NCI-H69 (cell line): ENCODE measurements around the gene BTBD9.

Experiments
- DNase-seq: peaks from one replicate; lab custom pipeline; 2025; lab: John Stamatoyannopoulos, UW

BTBD9 gene

GRCh38 chr6:38194589-38194988 lies 445.1 kb downstream of the BTBD9 start:
- no peak for DNase-seq

DNA sequence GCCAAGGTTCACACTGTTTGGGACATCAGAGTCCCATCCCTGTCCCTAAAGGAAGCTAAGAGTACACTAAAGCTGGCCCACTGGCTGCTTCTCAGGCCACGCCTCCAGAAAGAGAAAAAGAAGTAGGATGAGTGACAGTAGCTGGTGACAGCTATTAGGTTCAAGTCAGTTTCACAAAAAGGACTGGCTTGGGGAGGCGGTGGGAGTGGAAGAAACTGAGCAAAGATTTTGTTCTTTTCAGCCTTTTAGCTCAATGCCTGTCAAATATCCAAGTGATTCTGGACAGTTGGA lies 445.5 kb downstream of the BTBD9 start:
- DNase-seq = no peak

DNA sequence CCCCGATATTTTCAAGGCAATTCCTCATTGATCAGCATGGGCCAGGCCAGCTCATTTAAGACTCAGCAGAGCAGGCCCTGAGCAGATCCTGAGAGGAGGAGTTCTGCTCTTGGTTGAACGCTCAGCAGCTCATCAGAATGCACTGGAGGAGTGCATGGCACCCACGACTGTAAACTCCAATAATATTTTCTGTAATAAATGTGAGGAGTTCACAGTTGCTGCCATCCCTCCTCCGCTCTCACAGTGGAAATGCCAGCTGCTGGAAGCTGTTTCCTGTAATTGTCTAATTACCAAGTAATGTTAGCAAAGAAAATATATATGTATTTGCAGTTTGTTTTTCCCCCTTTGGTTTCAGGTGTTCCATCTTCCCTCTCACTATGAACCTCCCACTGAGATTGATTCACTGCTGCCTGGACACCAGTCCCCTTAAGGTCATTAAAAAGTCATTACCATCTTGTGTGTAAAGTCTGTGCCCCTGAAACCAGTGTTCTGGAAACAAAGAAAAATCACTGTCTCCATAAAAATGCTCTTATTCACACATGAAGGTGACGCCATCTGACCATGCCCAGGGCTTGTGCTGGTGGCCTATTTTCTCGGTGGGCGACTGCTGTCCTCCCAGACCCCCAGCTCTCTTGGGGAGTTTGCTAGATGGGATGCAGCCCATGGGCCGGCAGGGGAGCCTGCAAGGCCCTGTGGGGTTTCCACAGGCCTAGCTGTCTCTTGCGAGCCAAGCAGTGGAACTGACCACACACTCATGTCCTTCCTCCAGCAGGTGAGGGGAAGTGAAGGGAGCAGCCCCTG lies 446.0 kb downstream of the BTBD9 start:
- peak; percentile 98 for DNase-seq

DNA sequence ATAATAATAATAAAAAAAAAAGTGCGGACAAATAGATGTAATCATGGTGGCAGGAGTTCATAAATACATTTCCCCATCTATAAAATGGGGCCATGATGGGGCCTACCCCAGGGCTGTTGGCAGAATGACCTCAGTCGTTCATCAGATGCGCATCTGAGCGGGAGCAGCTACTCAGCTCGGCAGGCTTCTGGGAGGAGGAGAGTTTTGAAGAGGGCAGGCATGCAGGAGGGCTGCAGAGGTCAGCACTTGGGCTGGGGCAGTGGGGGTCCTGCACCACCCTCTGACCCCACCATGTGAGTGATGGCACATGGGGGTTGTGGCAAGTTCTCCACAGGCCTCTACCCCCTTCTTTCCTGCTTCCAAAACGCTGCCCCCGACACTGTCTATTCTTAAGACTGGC lies 446.7 kb downstream of the BTBD9 start:
- peak; percentile 70 for DNase-seq

- DNase-seq = peak; percentile 92
These were observed 447.2 kb downstream of the BTBD9 start for GRCh38 chr6:38192487-38192886.

DNA sequence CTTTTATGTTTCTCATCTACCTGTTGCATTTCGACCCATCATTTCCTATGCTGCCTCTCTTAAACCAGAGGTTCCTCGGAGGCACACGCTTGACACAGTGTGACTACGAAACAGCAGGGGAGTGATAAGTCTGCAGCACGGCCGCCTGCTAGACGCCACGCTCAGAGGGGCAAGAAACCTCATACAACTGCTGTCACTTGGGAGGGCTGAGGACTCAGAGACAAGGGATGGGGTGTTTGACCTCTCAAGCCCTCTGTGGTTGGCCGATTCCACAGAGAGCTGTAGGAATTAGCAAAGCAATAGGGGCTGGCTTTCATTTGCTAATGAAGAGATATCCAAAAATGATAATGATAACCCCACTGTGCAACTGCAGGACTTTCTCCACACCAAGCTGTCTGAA lies 447.7 kb downstream of the BTBD9 start:
- DNase-seq = peak; percentile 56

- DNase-seq = no peak
These were observed 448.3 kb downstream of the BTBD9 start for GRCh38 chr6:38191418-38191817.

GRCh38 chr6:38188677-38189335 lies 450.9 kb downstream of the BTBD9 start:
- peak; percentile 45 for DNase-seq

DNA sequence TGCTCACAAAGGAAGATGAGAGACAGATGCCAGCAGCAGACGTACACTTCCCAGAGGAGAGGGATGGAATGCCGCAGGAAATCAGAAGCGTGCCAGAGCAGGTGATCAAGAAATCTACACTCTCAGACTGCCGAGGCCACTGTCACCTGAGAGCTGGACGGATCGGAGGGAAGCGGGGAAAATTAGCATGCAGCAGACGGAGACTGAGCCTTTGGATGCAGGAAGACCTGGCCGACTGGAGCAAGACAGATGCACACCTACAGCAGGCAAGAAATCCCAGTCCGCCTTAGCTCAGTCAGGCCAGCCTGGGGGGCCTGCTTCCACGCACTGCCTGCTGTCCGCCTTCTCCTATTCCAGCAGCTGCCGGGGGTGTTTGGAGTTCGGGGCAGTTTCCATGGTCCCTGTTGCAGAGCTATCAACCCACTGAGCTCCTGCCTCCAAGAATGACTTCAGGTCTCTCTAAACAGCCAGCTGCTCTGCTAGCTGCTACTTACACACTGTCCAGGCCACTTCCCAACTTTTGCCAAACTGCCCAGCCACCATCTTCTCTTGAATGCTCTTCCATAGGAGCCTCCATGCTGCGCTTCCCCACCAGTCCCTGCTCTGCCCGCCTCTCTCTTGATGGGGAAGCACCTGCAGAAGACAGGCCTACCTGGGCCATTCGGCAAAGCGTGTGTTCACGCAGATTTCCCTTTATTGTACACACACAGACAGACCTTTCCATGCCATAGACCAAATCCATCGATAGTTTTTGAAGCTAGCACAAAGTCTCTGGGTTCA lies 451.7 kb downstream of the BTBD9 start:
- DNase-seq = peak; percentile 25

- DNase-seq = peak; percentile 59
These were observed 452.4 kb downstream of the BTBD9 start for GRCh38 chr6:38187325-38187724.

GRCh38 chr6:38185752-38186151 lies 454.0 kb downstream of the BTBD9 start:
- no peak for DNase-seq

DNA sequence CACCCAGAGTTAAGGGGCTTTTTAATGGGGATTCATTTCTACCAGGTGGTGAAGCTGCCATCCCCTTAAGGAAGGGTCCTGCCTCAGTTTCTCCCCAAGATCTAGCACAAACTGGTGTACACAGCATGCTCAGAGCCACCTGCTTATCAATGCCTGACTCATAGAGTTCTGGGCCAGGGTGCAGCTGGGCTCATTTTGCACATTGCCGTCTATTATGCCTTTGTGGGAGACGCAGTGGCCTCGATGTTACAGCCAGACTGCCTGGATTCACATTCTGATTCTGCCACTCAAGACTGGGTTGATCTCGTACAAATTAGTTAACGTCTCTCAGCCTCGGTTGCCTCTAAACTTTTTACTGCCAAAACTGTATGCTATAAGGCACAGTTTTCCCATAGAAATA lies 454.5 kb downstream of the BTBD9 start:
- no peak for DNase-seq

DNA sequence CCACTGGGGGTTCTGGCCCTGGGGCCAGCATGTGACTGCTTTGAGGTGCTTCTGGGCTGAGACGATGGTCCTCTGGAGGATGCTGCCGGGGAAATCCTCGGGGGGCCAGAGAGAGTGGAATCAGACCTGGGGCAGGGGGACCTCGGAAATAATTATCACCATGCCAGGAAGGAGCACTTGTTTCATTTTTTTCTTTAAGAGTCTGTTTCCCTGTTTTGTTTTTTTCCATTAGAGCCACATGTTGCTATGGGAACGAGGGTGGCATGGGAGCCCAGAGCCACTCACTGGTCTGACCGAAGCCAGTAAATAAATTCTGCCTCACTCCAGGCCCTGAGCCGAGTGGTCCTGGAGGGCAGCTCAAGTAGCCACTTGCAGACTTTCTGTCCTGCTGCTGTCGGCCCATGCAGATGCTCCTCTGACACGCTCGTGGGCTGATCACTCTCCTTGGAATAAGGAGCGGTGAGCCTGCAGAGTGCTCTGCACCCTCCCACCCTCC lies 455.1 kb downstream of the BTBD9 start:
- no peak for DNase-seq

DNA sequence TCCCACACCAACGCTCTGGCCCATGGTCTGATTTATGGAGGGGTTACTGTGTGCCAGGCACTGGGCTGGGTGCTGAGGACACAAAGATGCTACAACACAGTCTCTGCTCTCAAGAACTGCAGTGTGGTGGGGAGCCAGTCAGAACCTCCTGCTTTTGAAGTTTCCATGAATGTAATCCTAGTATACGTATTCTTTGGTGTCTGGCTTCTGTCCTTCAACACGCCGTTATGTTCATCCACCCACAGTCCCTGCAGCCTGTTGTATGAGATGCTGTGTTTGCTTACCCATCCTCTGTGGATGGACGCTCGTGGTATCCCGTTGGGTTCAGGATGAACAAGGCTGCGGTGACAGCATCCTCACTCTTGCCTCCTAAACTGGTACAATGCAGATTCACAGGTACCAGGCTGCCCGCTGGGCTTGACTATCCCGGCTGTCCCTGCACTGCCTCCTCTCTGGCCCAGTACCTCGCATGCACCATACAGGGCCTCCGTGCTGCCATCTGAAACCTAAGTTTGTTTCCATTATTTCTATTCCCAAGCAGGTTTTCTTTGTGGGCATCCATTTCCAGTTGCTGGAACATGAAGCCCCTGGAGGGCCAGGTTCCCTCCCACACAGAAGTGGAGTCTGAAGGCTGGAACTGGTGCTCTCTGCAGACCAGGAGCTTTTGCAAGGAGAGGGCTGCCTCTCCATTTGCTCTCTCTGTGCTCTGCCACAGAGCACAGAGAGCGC lies 455.7 kb downstream of the BTBD9 start:
- no peak for DNase-seq

- DNase-seq = no peak
These were observed 457.3 kb downstream of the BTBD9 start for GRCh38 chr6:38182426-38182825.

- no peak for DNase-seq
These were observed 459.1 kb downstream of the BTBD9 start for GRCh38 chr6:38180586-38180985.

DNA sequence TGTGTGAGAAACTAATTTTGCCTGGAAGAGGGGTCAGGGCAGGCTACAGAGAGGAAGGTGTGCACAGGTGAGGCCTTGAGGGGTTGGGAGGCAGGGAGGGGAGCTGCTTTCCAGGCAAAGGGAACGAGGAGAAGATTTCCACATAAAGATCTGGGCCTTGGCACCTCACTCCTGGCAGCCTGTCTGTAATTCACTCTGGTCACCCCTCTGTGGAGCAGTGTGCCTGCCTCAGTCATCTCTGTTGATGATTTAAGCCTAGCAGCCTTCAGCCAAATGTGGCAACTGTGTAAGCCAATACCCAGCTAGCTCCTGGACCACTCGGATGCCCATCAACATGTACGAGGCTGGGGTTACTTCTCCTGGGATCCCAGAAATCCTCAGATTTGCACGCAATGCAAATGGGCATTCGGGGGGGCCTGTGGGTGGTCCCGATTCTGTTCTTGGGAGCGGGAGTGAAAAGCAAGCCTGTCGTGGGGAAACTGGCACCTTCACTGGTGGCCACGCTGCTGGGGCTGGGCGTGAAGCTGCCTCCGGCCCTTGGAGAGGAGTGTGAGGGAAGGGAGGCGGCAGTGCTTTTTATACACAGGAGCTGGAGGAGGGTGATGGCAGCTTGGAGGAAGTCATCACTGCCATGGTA lies 459.8 kb downstream of the BTBD9 start:
- DNase-seq = no peak

- DNase-seq = peak; percentile 82
These were observed 460.4 kb downstream of the BTBD9 start for GRCh38 chr6:38179300-38179699.

GRCh38 chr6:38178584-38178886 lies 461.2 kb downstream of the BTBD9 start:
- DNase-seq = no peak

DNA sequence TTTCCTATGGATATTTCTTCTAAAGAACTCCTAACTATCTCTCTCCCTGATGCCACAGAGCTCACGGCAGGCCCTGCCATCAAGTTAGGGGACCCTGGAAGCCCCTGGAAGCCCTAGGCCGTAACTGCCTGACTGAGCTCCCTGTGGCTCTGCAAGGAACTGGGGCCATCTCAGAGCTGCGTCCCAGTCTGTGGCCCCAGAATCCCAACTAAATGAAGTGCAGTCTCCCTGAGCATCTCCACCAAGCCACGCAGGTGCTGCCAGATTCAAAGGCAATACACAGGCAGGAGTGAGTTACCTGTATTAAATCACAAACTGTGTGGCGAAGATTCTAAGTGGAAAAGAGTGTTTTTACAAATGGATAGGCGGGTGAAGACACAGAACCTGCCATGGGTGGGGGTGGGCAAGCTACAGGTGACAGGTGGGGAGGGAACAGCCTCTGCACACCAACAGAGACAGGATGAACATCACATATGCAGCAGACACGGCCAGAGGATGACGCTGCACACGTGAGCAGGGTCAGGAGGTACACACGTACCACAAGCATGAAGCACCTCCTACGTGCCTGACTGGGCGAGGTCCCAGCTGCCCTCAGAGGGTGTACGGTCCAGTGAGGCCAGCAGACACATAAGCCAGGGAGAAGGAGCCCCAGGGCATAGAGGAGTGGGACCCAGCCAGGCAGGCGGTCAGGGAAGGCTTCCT lies 461.7 kb downstream of the BTBD9 start:
- DNase-seq = no peak
